HCT116 (cell line): ENCODE results near the gene KASH5.

Experiments
- EGR1 ChIP-seq: IDR thresholded peaks from 2 replicates; pipeline ENCODE4 v1.6.1; 2012; ENCODE audit warnings: low read depth
- EZH2 ChIP-seq: fragments of 200-600 bp; sonication (generic); IDR thresholded peaks from 2 replicates; pipeline ENCODE4 v1.6.1; 2017; ENCODE audit warnings: antibody characterized with exemption, mixed run types
- EZH2phosphoT487 ChIP-seq: fragments of 200-600 bp; IDR thresholded peaks from 2 replicates; pipeline ENCODE4 v1.6.1; 2018; ENCODE audit warnings: antibody characterized with exemption, borderline replicate concordance
- JUND ChIP-seq: IDR thresholded peaks from 2 replicates; pipeline ENCODE4 v1.6.1; 2012
- POLR2A ChIP-seq: IDR thresholded peaks from 2 replicates; pipeline ENCODE4 v1.7.0; 2011; ENCODE audit warnings: borderline replicate concordance; ENCODE audit not compliant: insufficient read depth, insufficient read length; ENCODE audit errors: extremely low read depth
- POLR2AphosphoS5 ChIP-seq: IDR thresholded peaks from 2 replicates; pipeline ENCODE4 v1.6.1; 2011; ENCODE audit warnings: mild to moderate bottlenecking, low read depth, low read length, moderate library complexity
- RAD21 ChIP-seq: IDR thresholded peaks from 2 replicates; pipeline ENCODE4 v1.6.1; 2012; ENCODE audit warnings: low read depth, mild to moderate bottlenecking
- SRF ChIP-seq: IDR thresholded peaks from 2 replicates; pipeline ENCODE4 v1.6.1; 2012; ENCODE audit warnings: low read depth
- TCF7L2 ChIP-seq: IDR thresholded peaks from 2 replicates; pipeline ENCODE4 v1.7.0; 2011; ENCODE audit warnings: borderline replicate concordance, inconsistent platforms; ENCODE audit not compliant: insufficient read depth, insufficient read length; ENCODE audit errors: extremely low read depth
- YY1 ChIP-seq: IDR thresholded peaks from 2 replicates; pipeline ENCODE4 v1.6.1; 2011; ENCODE audit warnings: low read length, low read depth, moderate library complexity, mild to moderate bottlenecking; ENCODE audit not compliant: insufficient replicate concordance; ENCODE audit errors: extremely low read depth
- TF ChIP-seq, protein P1 (sequence below), 3 experiments: fragments of 200-600 bp in 1 of 3; sonication (generic) in 1 of 3; IDR thresholded peaks in 2 of 3; conservative IDR thresholded peaks in 1 of 3; 2 replicates each; pipeline ENCODE4 v1.5.1; 2012 to 2017; ENCODE audit warnings: low read depth in 2 of 3, low read length in 2 of 3, antibody characterized with exemption in 1 of 3, borderline replicate concordance in 1 of 3, control low read depth in 1 of 3, mild to moderate bottlenecking in 1 of 3, mixed read lengths in 1 of 3, mixed run types in 1 of 3, moderate library complexity in 1 of 3; ENCODE audit not compliant: insufficient read depth in 1 of 3
- TF ChIP-seq, protein P2 (sequence below): IDR thresholded peaks from 2 replicates; pipeline ENCODE4 v1.6.1; 2012

DNA sequence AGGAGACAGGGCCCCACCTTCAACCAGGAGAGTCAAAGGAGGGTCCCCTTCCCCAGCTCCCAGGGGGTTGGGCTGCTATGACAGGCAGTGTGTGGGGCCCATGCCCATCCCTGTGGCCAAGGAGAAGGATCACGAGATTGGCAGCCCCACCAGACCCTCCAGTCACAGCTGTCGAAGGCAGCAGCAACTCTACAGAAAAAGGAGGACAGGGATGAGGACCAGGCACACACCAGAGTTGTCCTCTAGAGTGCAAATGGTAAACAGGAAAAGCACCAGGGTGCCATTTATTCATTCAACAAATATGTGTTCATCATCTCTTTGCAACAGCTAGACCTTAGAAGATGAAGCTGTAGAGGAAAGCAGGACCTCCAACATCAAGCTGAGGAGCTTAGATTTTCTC, 31.1 kb downstream of the KASH5 start:
- TF ChIP-seq JUND (no peak), SRF (no peak), EGR1 (no peak), EZH2phosphoT487 (no peak), POLR2AphosphoS5 (no peak), YY1 (no peak), EZH2 (no peak), POLR2A (no peak), RAD21 (no peak), TCF7L2 (no peak)
- TF ChIP-seq, protein P1, sequence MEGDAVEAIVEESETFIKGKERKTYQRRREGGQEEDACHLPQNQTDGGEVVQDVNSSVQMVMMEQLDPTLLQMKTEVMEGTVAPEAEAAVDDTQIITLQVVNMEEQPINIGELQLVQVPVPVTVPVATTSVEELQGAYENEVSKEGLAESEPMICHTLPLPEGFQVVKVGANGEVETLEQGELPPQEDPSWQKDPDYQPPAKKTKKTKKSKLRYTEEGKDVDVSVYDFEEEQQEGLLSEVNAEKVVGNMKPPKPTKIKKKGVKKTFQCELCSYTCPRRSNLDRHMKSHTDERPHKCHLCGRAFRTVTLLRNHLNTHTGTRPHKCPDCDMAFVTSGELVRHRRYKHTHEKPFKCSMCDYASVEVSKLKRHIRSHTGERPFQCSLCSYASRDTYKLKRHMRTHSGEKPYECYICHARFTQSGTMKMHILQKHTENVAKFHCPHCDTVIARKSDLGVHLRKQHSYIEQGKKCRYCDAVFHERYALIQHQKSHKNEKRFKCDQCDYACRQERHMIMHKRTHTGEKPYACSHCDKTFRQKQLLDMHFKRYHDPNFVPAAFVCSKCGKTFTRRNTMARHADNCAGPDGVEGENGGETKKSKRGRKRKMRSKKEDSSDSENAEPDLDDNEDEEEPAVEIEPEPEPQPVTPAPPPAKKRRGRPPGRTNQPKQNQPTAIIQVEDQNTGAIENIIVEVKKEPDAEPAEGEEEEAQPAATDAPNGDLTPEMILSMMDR (IDR thresholded peaks at IDR 0.05 in 2 of 3, conservative IDR thresholded peaks at IDR 0.05 in 1 of 3; ENCODE audit: borderline replicate concordance in 1 of 3, insufficient read depth in 1 of 3, low read depth in 2 of 3, low read length in 2 of 3): no peak
- TF ChIP-seq, protein P2, sequence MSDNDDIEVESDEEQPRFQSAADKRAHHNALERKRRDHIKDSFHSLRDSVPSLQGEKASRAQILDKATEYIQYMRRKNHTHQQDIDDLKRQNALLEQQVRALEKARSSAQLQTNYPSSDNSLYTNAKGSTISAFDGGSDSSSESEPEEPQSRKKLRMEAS: no peak
